HG02678 (cell line): ENCODE measurements around the gene CCDC51.
"Not testable (repeated sequence)": the region's sequence is repeated elsewhere in the genome, so short reads cannot be mapped to it uniquely, and the experiment has no call there.

Experiments
- ATAC-seq: cut with Tn5 transposase; IDR thresholded peaks from one replicate; pipeline ENCODE4 v1.9.1; 2021; ENCODE audit warnings: mild to moderate bottlenecking, moderate library complexity; ENCODE audit not compliant: unreplicated experiment

CCDC51 gene

GRCh38 chr3:48439820-48440589 lies at the start of gene CCDC51, which contains the start of gene TMA7:
CCDC51 (minus strand) TSS chr3:48440119; CDS start chr3:48435128, 4,991 bp downstream.
TMA7 (plus strand) TSS chr3:48440257; CDS start chr3:48440297, 40 bp downstream.
- peak; percentile 95 for ATAC-seq

GRCh38 chr3:48486952-48487351 lies 47.0 kb upstream of the CCDC51 start:
- no peak for ATAC-seq

- ATAC-seq: not testable (repeated sequence)
Measured at GRCh38 chr3:48482822-48483221, 42.9 kb upstream of the CCDC51 start.

GRCh38 chr3:48480891-48481290 lies 41.0 kb upstream of the CCDC51 start:
- not testable (repeated sequence) for ATAC-seq

- peak; percentile 43 for ATAC-seq
Measured at GRCh38 chr3:48478626-48479555, 39.0 kb upstream of the CCDC51 start.

GRCh38 chr3:48477959-48478520 lies 38.1 kb upstream of the CCDC51 start:
- no peak for ATAC-seq

- no peak for ATAC-seq
Measured at GRCh38 chr3:48476426-48477053, 36.6 kb upstream of the CCDC51 start.

- ATAC-seq: no peak
Measured at GRCh38 chr3:48475188-48475587, 35.3 kb upstream of the CCDC51 start.

GRCh38 chr3:48474619-48475018 lies 34.7 kb upstream of the CCDC51 start:
- ATAC-seq: no peak

GRCh38 chr3:48474031-48474430 lies 34.1 kb upstream of the CCDC51 start:
- ATAC-seq: not testable (repeated sequence)

GRCh38 chr3:48473617-48473952 lies 33.7 kb upstream of the CCDC51 start:
- no peak for ATAC-seq

GRCh38 chr3:48472923-48473616 lies 33.2 kb upstream of the CCDC51 start:
- ATAC-seq: peak; percentile 77

- no peak for ATAC-seq
Measured at GRCh38 chr3:48472673-48472922, 32.7 kb upstream of the CCDC51 start.

- ATAC-seq: no peak
Measured at GRCh38 chr3:48470286-48470685, 30.4 kb upstream of the CCDC51 start.

GRCh38 chr3:48469046-48469915 lies 29.4 kb upstream of the CCDC51 start:
- ATAC-seq: no peak

- ATAC-seq: no peak
Measured at GRCh38 chr3:48468329-48468731, 28.4 kb upstream of the CCDC51 start.

GRCh38 chr3:48467473-48468267 lies 27.8 kb upstream of the CCDC51 start:
- no peak for ATAC-seq

- ATAC-seq: no peak
Measured at GRCh38 chr3:48467110-48467454, 27.2 kb upstream of the CCDC51 start.
